HL-60 (cell line): ENCODE data around the gene MT1H.
"Not testable (repeated sequence)": the region's sequence is repeated elsewhere in the genome, so short reads cannot be mapped to it uniquely, and the experiment has no call there.

Experiments
- DNase-seq, 2 experiments: peaks; one replicate each; pipeline ENCODE4 v3.0.0-alpha.2; 2010 to 2020; ENCODE audit warnings: low read depth in 1 of 2, low spot score in 1 of 2
- H3K27ac ChIP-seq: fragments of 250-450 bp; sonication (Bioruptor Pico); replicated peaks from 2 replicates; pipeline ENCODE4 v1.5.1; 2020; ENCODE audit warnings: mild to moderate bottlenecking, moderate library complexity
- H3K27me3 ChIP-seq: fragments of 250-450 bp; sonication (Bioruptor Pico); 2 replicates; pipeline ENCODE4 v1.5.1; 2021; ENCODE audit warnings: mild to moderate bottlenecking, moderate library complexity; ENCODE audit not compliant: insufficient read depth, poor library complexity, severe bottlenecking
- H3K4me3 ChIP-seq: replicated peaks from 2 replicates; pipeline ENCODE4 v1.5.1; 2011; ENCODE audit warnings: mild to moderate bottlenecking, control low read depth, low read length; ENCODE audit not compliant: insufficient read depth
- GABPA ChIP-seq: IDR thresholded peaks from 2 replicates; pipeline ENCODE4 v1.6.1; 2012; ENCODE audit warnings: low read depth
- POLR2AphosphoS5 ChIP-seq: IDR thresholded peaks from 2 replicates; pipeline ENCODE4 v1.6.1; 2012; ENCODE audit warnings: low read depth
- SPI1 ChIP-seq: IDR thresholded peaks from 2 replicates; pipeline ENCODE4 v1.6.1; 2012; ENCODE audit warnings: low read depth, mild to moderate bottlenecking, borderline replicate concordance
- long read RNA-seq: library from polyadenylated mRNA; unstranded; transcript quantifications from one replicate; pipeline ENCODE4 v2.0.0, GENCODE V29; 2020
- TF ChIP-seq, protein P1 (sequence below): IDR thresholded peaks from 2 replicates; pipeline ENCODE4 v1.6.1; 2012; ENCODE audit warnings: low read depth; ENCODE audit not compliant: insufficient replicate concordance
- TF ChIP-seq, protein P2 (sequence below): IDR thresholded peaks from one replicate; pipeline ENCODE4 v1.5.1; 2011; ENCODE audit warnings: low read length, control low read depth, inconsistent platforms; ENCODE audit not compliant: insufficient read depth

Gene MT1H
- long read RNA-seq, result 0 reads

DNA sequence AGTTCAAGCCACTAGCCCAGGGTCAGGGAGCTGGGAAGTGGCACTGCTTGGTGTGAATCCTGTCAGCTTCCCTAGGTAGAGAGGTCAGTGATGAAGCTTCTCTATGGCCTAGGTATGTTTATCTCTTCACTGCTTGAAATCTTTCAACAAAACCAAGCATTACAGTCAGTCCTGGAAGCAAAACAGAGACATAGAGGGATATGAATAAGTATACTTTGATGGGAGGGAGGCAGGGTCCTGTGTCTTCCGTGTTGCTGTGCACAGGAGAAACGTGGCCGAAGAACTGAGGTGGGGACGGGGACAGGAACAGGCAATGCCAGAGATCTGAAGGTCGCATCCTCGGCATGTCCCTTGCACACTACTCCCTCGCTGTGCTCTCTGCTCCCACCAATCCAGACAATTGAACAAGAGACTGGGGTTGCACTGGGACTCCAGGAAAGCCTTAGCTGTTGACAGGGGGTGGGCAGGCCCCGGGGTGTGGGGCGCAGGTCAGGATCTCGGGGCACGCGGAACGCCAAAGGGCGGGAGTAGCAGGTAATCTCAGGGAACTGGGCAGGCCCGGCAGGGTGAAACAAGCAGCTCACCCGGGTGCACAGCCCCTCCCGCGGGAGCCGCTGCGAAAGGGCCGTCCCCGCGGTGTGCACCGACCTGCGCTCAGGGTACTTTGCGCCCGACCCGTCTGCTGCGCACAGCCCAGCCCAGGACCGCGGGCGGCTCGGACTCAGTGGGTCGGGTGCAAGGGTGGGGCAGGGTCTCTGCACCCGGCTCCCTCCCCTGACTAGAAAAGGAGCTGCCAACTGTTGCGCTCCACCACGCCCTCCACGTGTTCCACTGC is at the start of gene MT1H:
Gene MT1H, plus strand, starts transcription at position 810 of the 835 bp plus-strand sequence. CDS start 71 bp downstream, outside the sequence.
- no peak for DNase-seq
- TF ChIP-seq, protein P1, sequence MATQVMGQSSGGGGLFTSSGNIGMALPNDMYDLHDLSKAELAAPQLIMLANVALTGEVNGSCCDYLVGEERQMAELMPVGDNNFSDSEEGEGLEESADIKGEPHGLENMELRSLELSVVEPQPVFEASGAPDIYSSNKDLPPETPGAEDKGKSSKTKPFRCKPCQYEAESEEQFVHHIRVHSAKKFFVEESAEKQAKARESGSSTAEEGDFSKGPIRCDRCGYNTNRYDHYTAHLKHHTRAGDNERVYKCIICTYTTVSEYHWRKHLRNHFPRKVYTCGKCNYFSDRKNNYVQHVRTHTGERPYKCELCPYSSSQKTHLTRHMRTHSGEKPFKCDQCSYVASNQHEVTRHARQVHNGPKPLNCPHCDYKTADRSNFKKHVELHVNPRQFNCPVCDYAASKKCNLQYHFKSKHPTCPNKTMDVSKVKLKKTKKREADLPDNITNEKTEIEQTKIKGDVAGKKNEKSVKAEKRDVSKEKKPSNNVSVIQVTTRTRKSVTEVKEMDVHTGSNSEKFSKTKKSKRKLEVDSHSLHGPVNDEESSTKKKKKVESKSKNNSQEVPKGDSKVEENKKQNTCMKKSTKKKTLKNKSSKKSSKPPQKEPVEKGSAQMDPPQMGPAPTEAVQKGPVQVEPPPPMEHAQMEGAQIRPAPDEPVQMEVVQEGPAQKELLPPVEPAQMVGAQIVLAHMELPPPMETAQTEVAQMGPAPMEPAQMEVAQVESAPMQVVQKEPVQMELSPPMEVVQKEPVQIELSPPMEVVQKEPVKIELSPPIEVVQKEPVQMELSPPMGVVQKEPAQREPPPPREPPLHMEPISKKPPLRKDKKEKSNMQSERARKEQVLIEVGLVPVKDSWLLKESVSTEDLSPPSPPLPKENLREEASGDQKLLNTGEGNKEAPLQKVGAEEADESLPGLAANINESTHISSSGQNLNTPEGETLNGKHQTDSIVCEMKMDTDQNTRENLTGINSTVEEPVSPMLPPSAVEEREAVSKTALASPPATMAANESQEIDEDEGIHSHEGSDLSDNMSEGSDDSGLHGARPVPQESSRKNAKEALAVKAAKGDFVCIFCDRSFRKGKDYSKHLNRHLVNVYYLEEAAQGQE, result no peak
- TF ChIP-seq, protein P2, sequence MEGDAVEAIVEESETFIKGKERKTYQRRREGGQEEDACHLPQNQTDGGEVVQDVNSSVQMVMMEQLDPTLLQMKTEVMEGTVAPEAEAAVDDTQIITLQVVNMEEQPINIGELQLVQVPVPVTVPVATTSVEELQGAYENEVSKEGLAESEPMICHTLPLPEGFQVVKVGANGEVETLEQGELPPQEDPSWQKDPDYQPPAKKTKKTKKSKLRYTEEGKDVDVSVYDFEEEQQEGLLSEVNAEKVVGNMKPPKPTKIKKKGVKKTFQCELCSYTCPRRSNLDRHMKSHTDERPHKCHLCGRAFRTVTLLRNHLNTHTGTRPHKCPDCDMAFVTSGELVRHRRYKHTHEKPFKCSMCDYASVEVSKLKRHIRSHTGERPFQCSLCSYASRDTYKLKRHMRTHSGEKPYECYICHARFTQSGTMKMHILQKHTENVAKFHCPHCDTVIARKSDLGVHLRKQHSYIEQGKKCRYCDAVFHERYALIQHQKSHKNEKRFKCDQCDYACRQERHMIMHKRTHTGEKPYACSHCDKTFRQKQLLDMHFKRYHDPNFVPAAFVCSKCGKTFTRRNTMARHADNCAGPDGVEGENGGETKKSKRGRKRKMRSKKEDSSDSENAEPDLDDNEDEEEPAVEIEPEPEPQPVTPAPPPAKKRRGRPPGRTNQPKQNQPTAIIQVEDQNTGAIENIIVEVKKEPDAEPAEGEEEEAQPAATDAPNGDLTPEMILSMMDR, result no peak
- no peak for TF ChIP-seq GABPA
- no peak for TF ChIP-seq POLR2AphosphoS5
- no peak for TF ChIP-seq SPI1
- Histone ChIP-seq H3K4me3 (no peak within 1 kb of the TSS), H3K27me3 (peaks cover 45% of the 10 kb centered on the region), H3K27ac (no peak within 1 kb of the TSS)

DNA sequence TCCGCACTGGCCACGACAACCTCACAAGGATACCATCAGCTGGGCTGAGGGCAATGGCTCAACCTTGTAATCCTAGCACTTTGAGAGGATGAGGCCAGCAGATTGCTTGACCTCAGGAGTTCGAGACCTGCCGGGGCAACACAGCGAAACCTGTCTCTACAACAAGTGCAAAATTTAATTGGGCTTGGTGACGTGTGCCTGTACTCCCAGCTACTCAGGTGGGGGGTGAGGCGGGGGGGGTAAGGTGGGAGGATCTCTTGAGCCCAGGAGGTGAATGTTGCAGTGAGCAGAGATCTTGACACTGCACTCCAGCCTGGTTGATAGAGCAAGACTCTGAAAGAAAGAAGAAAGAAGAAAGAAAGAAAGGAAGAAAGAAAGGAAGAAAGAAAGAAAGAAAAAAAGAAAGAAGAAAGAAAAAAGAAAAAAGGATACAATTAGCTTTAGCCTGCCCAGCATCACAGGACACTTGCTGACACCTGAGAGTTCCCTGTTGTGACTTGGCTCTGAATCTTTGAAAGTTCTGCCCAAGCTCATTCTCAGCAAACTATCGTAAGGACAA is 49.2 kb upstream of the MT1H start:
- Histone ChIP-seq H3K27me3 (peaks cover 18% of the 10 kb centered on the region), H3K27ac (no peak overlapping the region), H3K4me3 (no peak overlapping the region)
- DNase-seq, result no peak
- TF ChIP-seq SPI1 (no peak), GABPA (no peak), POLR2AphosphoS5 (no peak)
- TF ChIP-seq, protein P2, result no peak
- TF ChIP-seq, protein P1, result no peak

DNA sequence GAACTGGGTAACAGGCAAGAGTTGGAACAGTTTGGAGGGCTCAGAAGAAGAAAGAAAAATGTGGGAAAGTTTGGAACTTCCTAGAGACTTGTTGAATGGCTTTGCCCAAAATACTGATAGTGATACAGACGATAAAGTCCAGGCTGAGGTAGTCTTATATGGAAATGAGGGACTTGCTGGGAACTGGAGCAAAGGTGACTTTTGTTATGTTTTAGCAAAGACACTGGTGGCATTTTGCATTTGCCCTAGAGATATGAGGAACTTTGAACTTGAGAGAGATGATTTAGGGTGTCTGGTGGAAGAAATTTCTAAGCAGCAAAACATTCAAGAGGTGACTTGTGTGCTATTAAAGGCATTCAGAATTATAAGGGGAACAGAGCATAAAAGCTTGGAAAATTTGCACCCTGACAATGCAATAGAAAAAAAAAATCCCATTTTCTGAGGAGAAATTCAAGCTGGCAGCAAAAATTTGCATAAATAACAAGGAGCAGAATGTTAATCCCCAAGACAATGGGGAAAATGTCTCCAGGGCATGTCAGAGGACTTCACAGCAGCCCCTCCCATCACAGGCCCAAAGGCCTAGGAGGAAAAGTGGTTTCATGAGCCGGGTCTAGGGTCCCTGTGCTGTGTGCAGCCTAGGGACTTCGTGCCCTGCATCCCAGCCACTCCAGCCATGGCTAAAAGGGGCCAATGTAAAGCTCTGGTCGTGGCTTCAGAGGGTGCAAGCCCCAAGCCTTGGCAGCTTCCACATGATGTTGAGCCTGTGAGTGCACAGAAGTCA is 47.8 kb upstream of the MT1H start:
- H3K4me3 ChIP-seq, H3K27ac ChIP-seq, DNase-seq: not testable (repeated sequence)
- peaks cover 24% of the 10 kb centered on the region for H3K27me3 ChIP-seq

DNA sequence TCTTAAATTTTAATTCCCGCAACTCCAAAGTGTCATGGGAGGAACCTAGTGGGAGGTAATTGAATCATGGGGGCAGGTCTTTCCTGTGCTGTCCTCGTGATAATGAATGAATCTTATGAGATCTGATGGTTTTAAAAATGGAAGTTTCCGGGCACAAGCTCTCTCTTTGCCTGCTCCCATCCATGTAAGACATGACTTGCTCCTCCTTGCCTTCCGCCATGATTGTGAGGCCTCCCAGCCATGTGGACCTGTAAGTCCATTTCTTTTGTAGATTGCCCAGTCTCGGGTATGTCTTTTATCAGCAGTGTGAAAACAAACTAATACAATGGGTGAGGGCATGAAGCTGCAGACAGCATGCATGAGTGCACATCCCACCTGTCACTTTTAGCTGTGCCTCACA is 46.4 kb upstream of the MT1H start:
- peaks cover 16% of the 10 kb centered on the region for H3K27me3 ChIP-seq
- not testable (repeated sequence) for H3K27ac ChIP-seq, H3K4me3 ChIP-seq, DNase-seq
